GM19468 (cell line): ENCODE measurements around the gene TAF11L9.
"Not testable (repeated sequence)": the region's sequence is repeated elsewhere in the genome, so short reads cannot be mapped to it uniquely, and the experiment has no call there.

Source experiments
- ATAC-seq: cut with Tn5 transposase; IDR thresholded peaks from one replicate; pipeline ENCODE4 v1.9.1; 2021; ENCODE audit warnings: mild to moderate bottlenecking, moderate library complexity, moderate number of reproducible peaks; ENCODE audit not compliant: unreplicated experiment; ENCODE audit errors: extremely low read depth

TAF11L9 gene

DNA sequence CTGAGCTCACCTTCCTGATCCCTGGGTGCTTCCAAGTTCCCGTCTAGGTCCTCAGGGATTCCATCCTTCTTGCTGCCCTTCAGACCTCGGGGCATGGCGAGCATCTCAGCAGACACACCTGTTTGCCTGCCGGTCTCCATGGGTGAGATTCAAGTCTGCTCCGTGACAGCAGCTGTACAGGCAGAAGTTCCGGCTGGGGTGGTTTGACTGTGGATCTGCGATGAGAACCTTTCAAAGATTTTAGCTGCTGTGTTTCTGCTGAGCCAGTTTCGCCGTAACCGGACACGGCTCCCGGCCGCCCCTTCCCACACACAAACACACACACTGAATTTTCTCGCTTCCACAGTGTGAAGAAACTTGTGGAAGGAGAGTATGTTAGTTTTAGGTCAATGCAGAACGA lies at the start of gene TAF11L9:
TAF11L9 (minus strand) TSS at position 140 of the 400 bp plus-strand sequence.
- ATAC-seq, result not testable (repeated sequence)

DNA sequence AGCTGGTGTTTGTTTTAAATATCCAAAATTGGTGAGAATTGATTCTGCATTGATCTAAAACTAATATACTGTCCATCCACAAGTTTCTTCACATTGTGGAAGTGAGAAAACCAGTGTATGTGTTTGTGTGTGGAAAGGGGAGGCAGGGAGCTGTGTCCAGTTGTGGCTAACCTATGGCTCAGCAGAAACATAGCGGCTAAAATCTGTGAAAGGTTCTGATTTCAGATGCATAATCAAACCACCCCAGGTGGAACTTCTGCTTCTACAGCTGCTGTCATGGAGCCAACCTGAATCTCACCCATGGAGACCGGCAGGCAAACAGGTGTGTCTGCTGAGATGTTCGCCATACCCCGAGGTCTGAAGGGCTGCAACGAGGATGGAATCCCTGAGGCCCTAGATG lies 40.0 kb upstream of the TAF11L9 start, which contains the start of gene TAF11L14:
TAF11L14 (plus strand) TSS at position 301 of the 400 bp plus-strand sequence.
- no peak for ATAC-seq

DNA sequence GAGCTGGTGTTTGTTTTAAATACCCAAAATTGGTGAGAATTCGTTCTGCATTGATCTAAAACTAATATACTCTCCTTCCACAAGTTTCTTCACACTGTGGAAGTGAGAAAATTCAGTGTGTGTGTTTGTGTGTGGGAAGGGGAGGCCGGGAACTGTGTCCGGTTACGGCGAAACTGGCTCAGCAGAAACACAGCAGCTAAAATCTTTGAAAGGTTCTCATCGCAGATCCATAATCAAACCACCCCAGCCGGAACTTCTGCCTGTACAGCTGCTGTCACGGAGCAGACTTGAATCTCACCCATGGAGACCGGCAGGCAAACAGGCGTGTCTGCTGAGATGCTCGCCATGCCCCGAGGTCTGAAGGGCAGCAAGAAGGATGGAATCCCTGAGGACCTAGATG lies 37.6 kb upstream of the TAF11L9 start, which contains the start of gene TAF11L13:
TAF11L13 (plus strand) TSS at position 301 of the 400 bp plus-strand sequence.
- ATAC-seq, result not testable (repeated sequence)

DNA sequence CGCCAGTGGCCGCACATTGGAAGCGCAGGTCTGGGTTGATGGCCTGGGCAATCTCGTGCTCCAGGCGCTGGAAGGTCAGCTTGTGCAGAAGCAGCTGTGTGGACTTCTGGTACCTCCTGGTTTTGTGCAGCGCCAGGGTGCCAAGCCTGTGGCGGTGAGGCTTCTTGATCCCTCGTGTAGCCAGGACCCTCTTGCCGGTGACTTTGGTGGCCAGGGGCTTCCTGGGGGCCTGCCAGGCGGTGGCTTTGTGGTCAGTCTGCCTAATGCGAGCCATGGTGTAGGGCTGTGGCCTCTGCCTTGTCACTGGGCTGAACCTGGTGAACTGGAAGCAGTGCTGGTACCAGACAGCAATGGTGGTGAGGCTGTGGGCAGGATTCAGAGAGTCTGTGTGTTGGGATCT lies 31.5 kb upstream of the TAF11L9 start:
- ATAC-seq, result no peak

DNA sequence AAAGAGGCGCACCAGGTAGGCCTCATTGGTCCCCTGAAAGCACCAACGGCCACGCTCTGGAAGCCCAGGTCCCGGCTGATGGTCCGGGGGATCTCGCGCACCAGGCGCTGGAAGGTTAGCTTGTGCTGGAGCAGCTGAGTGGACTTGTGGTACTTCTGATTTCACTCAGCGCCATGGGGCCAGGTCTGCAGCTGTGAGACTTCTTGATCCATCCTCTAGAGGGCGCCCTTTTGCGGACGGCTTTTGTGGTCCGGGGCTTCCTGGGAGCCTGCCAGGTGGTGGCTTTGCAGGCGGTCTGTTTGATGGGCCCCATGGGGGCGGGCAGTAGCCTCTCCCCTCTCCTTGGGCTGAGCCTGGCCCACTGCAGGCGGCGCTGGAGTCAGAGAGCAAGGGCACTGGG lies 26.4 kb upstream of the TAF11L9 start:
- ATAC-seq, result no peak

DNA sequence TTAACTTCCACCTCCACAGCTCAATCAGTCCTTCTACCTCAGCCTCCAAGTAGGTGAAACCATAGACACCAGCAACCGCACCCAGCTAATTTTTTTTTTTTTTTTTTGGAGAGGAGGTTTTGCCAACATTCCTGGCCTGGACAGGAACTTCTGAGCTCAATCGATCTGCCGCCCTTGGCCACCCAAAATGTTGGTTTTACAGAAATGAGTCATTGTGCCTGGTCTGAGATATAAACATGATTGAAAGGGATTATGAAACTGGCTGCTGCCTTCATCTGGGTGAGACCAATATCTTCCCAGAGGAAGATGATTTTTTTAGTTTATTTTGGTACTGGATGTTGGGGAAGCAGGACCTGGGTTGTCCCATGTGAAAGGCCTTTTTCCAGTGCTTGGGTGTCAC lies 25.2 kb upstream of the TAF11L9 start:
- ATAC-seq, result no peak

DNA sequence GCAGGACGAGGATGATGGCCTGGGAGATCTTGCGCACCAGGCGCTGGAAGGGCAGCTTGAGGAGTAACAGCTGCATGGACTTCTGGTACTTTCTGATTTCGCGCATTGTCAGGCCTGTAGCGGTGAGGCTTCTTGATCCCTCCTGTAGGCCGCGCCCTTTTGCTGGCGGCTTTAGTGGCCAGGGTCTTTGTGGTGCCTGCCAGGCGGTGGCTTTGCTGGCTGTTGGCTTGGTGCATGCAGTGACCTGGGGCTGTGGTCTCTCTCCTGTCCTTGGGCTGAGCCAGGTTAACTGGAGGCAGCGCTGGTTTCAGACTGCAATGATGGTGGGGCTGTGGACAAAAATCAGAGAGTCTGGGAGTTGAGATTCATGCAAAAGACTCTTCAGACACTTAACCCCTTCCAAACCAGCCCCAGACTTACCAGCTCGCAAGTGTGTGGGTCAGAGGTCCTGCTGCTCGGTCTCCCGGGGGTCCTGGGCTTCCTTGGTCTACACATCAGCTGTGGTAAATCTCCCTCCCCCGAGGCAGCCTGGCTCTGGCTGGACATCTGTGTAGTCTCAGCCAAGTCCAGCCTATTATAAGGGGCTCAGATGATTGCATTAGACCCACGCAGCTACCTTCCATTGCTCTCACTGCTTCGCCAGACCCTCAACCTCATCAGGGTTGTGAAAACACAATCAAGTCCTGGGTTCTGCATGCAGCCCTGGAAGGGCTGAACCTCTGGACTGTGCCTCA lies 20.8 kb upstream of the TAF11L9 start:
- ATAC-seq, result no peak

DNA sequence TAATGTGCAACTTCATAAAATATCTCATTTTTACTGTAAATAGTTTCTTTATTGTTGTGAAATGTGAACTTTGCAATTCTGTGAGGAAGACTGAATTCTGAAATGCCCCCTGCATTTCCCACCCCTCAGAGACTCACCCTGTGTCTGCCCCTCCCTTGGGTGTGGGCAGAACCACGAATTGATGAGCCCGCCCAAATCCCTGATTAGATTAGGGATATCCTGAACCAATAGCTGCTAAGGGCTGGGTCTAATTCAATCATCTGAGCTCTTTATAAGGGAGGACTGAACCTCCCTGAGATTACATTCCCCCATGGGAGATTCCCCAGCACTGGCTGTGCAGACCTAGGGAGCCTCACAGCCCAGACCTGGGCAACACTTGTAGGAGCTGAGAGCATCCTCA lies 15.9 kb upstream of the TAF11L9 start, which contains the start of gene TAF11L12:
TAF11L12 (plus strand) TSS at position 301 of the 400 bp plus-strand sequence.
- ATAC-seq, result not testable (repeated sequence)

DNA sequence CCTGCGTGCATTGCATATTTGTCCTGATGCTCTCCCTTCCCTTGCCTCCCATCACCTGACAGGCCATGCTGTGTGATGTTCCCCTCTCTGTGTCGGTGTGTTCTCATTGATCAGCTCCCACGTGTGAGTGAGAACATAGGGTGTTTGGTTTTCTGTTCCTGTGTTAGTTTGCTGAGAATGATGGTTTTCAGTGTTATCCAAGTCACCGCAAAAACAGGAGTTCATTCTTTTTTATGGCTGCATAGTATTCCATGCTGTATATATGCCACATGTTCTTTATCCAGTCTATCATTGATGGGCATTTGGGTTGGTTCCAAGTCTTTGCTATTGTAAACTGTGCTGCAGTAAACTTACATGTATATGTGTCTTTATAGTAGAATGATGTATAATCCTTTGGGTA lies 13.3 kb upstream of the TAF11L9 start:
- not testable (repeated sequence) for ATAC-seq

DNA sequence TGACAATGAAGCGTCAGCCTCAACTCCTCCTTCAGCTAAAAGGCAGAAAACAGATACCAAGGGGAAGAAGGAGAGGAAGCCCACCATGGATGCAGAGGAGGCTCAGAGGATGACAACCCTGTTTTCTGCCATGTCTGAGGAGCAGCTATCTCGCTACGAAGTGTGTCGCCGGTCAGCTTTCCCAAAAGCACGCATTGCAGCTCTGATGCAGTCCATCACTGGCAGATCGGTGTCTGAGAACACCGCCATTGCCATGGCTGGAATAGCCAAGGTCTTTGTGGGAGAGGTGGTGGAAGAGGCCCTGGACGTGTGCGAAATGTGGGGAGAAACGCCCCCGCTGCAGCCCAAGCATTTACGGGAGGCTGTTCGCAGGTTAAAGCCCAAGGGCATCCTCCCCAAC lies 10.8 kb upstream of the TAF11L9 start:
- ATAC-seq, result no peak

DNA sequence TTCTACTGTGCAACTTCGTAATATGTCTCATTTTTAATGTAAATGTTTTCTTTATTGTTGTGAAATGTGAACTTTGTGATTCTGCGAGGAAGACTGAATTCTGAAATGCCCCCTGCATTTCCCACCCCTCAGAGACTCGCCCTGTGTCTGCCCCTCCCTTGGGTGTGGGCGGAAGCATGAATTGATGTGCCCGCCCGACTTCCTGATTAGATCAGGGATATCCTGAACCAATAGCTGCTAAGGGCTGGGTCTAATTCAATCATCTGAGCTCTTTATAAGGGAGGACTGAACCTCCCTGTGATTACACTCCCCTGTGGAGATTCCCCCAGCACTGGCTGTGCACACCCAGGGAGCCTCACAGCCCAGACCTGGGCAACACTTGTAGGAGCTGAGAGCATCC lies 9.7 kb upstream of the TAF11L9 start, which contains the start of gene TAF11L11:
TAF11L11 (plus strand) TSS at position 304 of the 400 bp plus-strand sequence.
- ATAC-seq, result not testable (repeated sequence)

DNA sequence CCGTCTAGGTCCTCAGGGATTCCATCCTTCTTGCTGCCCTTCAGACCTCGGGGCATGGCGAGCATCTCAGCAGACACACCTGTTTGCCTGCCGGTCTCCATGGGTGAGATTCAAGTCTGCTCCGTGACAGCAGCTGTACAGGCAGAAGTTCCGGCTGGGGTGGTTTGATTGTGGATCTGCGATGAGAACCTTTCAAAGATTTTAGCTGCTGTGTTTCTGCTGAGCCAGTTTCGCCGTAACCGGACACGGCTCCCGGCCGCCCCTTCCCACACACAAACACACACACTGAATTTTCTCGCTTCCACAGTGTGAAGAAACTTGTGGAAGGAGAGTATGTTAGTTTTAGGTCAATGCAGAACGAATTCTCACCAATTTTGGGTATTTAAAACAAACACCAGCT lies 3.5 kb upstream of the TAF11L9 start, which contains the start of gene TAF11L10:
TAF11L10 (minus strand) TSS at position 101 of the 400 bp plus-strand sequence.
- not testable (repeated sequence) for ATAC-seq

DNA sequence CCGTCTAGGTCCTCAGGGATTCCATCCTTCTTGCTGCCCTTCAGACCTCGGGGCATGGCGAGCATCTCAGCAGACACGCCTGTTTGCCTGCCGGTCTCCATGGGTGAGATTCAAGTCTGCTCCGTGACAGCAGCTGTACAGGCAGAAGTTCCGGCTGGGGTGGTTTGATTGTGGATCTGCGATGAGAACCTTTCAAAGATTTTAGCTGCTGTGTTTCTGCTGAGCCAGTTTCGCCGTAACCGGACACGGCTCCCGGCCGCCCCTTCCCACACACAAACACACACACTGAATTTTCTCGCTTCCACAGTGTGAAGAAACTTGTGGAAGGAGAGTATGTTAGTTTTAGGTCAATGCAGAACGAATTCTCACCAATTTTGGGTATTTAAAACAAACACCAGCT lies 3.3 kb downstream of the TAF11L9 start, which contains the start of gene TAF11L8:
TAF11L8 (minus strand) TSS at position 101 of the 400 bp plus-strand sequence.
- ATAC-seq, result not testable (repeated sequence)

DNA sequence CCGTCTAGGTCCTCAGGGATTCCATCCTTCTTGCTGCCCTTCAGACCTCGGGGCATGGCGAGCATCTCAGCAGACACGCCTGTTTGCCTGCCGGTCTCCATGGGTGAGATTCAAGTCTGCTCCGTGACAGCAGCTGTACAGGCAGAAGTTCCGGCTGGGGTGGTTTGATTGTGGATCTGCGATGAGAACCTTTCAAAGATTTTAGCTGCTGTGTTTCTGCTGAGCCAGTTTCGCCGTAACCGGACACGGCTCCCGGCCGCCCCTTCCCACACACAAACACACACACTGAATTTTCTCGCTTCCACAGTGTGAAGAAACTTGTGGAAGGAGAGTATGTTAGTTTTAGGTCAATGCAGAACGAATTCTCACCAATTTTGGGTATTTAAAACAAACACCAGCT lies 8.5 kb downstream of the TAF11L9 start, which contains the start of gene TAF11L7:
TAF11L7 (minus strand) TSS at position 101 of the 400 bp plus-strand sequence.
- ATAC-seq, result not testable (repeated sequence)
